Body of pancreas (tissue), 4 donors: ENCODE results near the gene ADK.
"Not testable (repeated sequence)": the region's sequence is repeated elsewhere in the genome, so short reads cannot be mapped to it uniquely, and the experiment has no call there.

Experiments
- CTCF ChIP-seq, 7 experiments: fragments of 450-650 bp in 4 of 7; fragments of 200-600 bp in 3 of 7; sonication (generic) in 3 of 7; IDR thresholded peaks; one replicate each; pipeline ENCODE4 v1.5.1; 2016 to 2019; ENCODE audit warnings: antibody characterized with exemption in 7 of 7
- POLR2A ChIP-seq, 3 donors: fragments of 450-650 bp; IDR thresholded peaks; one replicate each; pipeline ENCODE4 v1.6.1; 2016; ENCODE audit warnings: antibody characterized with exemption in 3 of 3, mild to moderate bottlenecking in 2 of 3

GRCh38 chr10:74457478-74457877 is 306.5 kb downstream of the ADK start:
- not testable (repeated sequence) for TF ChIP-seq CTCF, POLR2A (IDR thresholded peaks at IDR 0.05)
